ENCODE measurements around the gene CRIM1. TPM values are rescaled to one million over a fixed set of nuclear protein-coding genes. Genes with fewer than 3 reads are reported as not detected.

The CRIM1 gene
- total RNA-seq, 1 donor from 2014 or later, result 60.4 TPM

- Histone ChIP-seq H3K27me3 (no peaks in the 10 kb centered on the region), H3K36me3 (no peaks in the 10 kb centered on the region), H3K27ac (no peak overlapping the region), H3K4me3 (no peak overlapping the region), H3K9me3 (no peaks in the 10 kb centered on the region), H3K4me1 (peaks cover 17% of the 10 kb centered on the region)
- no peak for DNase-seq (ENCODE audit: extremely low spot score in 2 of 2)
- TF ChIP-seq POLR2A (IDR thresholded peaks at IDR 0.05) (no peak), POLR2AphosphoS5 (IDR thresholded peaks at IDR 0.05; ENCODE audit: insufficient read depth in 1 of 2, low read depth in 1 of 2) (no peak), CTCF (IDR thresholded peaks at IDR 0.05) (no peak)
- intact Hi-C loops (cut with DNase I), result no loop called here
Measured at GRCh38 chr2:36399050-36399449, 43.5 kb downstream of the CRIM1 start.

GRCh38 chr2:36403675-36404230 is 48.2 kb downstream of the CRIM1 start:
- Histone ChIP-seq H3K27ac (no peak overlapping the region), H3K9me3 (no peaks in the 10 kb centered on the region), H3K27me3 (no peaks in the 10 kb centered on the region), H3K4me3 (no peak overlapping the region), H3K36me3 (no peaks in the 10 kb centered on the region), H3K4me1 (peaks cover 29% of the 10 kb centered on the region)
- no peak for TF ChIP-seq POLR2AphosphoS5 (IDR thresholded peaks at IDR 0.05; ENCODE audit: insufficient read depth in 1 of 2, low read depth in 1 of 2)
- TF ChIP-seq CTCF (IDR thresholded peaks at IDR 0.05), result no peak
- TF ChIP-seq POLR2A (IDR thresholded peaks at IDR 0.05), result no peak
- no peak for DNase-seq (ENCODE audit: extremely low spot score in 2 of 2)
- intact Hi-C loops (cut with DNase I), result no loop called here

GRCh38 chr2:36404318-36404717 is 48.7 kb downstream of the CRIM1 start:
- Histone ChIP-seq H3K36me3 (no peaks in the 10 kb centered on the region), H3K27ac (no peak overlapping the region), H3K4me1 (peaks cover 35% of the 10 kb centered on the region), H3K27me3 (no peaks in the 10 kb centered on the region), H3K4me3 (no peak overlapping the region), H3K9me3 (no peaks in the 10 kb centered on the region)
- DNase-seq (ENCODE audit: extremely low spot score in 2 of 2), result no peak
- no peak for TF ChIP-seq CTCF (IDR thresholded peaks at IDR 0.05)
- no peak for TF ChIP-seq POLR2AphosphoS5 (IDR thresholded peaks at IDR 0.05; ENCODE audit: insufficient read depth in 1 of 2, low read depth in 1 of 2)
- TF ChIP-seq POLR2A (IDR thresholded peaks at IDR 0.05), result no peak
- intact Hi-C loops (cut with DNase I), result no loop called here

GRCh38 chr2:36404754-36405153 is 49.2 kb downstream of the CRIM1 start:
- Histone ChIP-seq H3K4me1 (peaks cover 38% of the 10 kb centered on the region), H3K27me3 (no peaks in the 10 kb centered on the region), H3K36me3 (no peaks in the 10 kb centered on the region), H3K4me3 (no peak overlapping the region), H3K27ac (no peak overlapping the region), H3K9me3 (no peaks in the 10 kb centered on the region)
- intact Hi-C loops (cut with DNase I), result no loop called here
- no peak for DNase-seq (ENCODE audit: extremely low spot score in 2 of 2)
- no peak for TF ChIP-seq CTCF (IDR thresholded peaks at IDR 0.05)
- TF ChIP-seq POLR2AphosphoS5 (IDR thresholded peaks at IDR 0.05; ENCODE audit: insufficient read depth in 1 of 2, low read depth in 1 of 2), result no peak
- TF ChIP-seq POLR2A (IDR thresholded peaks at IDR 0.05), result no peak

GRCh38 chr2:36405183-36405582 is 49.6 kb downstream of the CRIM1 start:
- no peak overlapping the region for H3K27ac ChIP-seq
- H3K4me3 ChIP-seq, result no peak overlapping the region
- intact Hi-C loops (cut with DNase I), result no loop called here
- H3K36me3 ChIP-seq, result no peaks in the 10 kb centered on the region
- no peaks in the 10 kb centered on the region for H3K9me3 ChIP-seq
- no peak for TF ChIP-seq POLR2A (IDR thresholded peaks at IDR 0.05)
- no peak for TF ChIP-seq CTCF (IDR thresholded peaks at IDR 0.05)
- no peak for TF ChIP-seq POLR2AphosphoS5 (IDR thresholded peaks at IDR 0.05; ENCODE audit: insufficient read depth in 1 of 2, low read depth in 1 of 2)
- H3K4me1 ChIP-seq, result peaks cover 40% of the 10 kb centered on the region
- H3K27me3 ChIP-seq, result no peaks in the 10 kb centered on the region
- DNase-seq (ENCODE audit: extremely low spot score in 2 of 2), result no peak

Measured in vagina (tissue), 2 donors.